ENCODE measurements around the gene LDLRAP1. TPM values are rescaled to one million over a fixed set of nuclear protein-coding genes. Genes with fewer than 3 reads are reported as not detected.

The LDLRAP1 gene
- total RNA-seq, 1 donor from 2014 or later, result 23.5 TPM

DNA sequence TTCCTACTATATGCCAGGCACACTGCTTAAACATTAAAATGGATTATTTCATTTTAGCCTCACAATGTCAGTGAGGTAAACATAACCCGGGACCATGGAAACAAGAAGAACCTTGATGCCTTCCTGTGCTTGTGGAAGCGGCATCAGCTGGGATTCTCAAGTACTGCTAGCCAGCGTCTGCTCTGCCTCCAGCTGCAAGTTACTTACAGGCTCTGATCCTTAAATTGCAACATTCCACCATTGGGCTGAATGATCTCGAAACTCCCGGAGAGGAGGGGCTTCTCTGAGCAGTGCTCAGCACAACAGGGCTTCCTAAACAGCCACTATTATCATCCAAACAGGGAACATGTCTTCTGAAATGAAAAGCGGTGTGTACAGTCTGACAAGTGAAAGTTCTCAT is 66.5 kb downstream of the LDLRAP1 start:
- Mint-ChIP-seq H3K27me3 (ENCODE audit: low read depth) (peaks cover 43% of the 10 kb centered on the region), H3K4me3 (ENCODE audit: unreplicated experiment) (no peak overlapping the region), H3K9me3 (ENCODE audit: low read depth) (no peaks in the 10 kb centered on the region), H3K27ac (ENCODE audit: unreplicated experiment) (no peak overlapping the region), H3K36me3 (ENCODE audit: low read depth) (no peaks in the 10 kb centered on the region), H3K4me1 (ENCODE audit: low read depth) (peaks cover 6% of the 10 kb centered on the region)
- no peak for TF ChIP-seq CTCF (IDR thresholded peaks at IDR 0.05)
- DNase-seq (ENCODE audit: low spot score), result no peak

- Mint-ChIP-seq H3K4me1 (ENCODE audit: low read depth) (peaks cover 10% of the 10 kb centered on the region), H3K36me3 (ENCODE audit: low read depth) (no peaks in the 10 kb centered on the region), H3K27ac (ENCODE audit: unreplicated experiment) (no peak overlapping the region), H3K27me3 (ENCODE audit: low read depth) (peaks cover 39% of the 10 kb centered on the region), H3K4me3 (ENCODE audit: unreplicated experiment) (no peak overlapping the region), H3K9me3 (ENCODE audit: low read depth) (no peaks in the 10 kb centered on the region)
- DNase-seq (ENCODE audit: low spot score), result no peak
- peak; percentile 60 for TF ChIP-seq CTCF (IDR thresholded peaks at IDR 0.05)
These were observed 67.6 kb downstream of the LDLRAP1 start for GRCh38 chr1:25610822-25611630.

DNA sequence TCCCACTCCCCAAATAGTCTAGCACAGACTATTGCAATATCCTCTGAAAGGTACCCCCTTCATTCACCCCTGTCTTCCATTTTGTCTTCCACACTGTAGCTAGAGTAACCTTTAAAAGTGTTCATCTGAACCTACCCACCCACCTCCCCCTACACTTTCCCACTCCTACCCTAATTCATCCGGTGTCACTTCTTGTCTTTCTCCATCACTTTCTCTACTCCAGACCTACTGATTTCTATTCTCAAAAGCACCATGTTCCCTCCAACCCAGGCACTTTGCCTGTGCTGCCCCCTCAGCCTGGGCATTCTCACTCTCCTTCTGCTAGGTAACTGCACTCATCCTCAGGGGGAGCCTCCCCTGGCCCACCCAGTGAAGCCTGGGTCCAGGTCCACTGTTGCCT is 68.4 kb downstream of the LDLRAP1 start:
- Mint-ChIP-seq H3K27me3 (ENCODE audit: low read depth) (peaks cover 36% of the 10 kb centered on the region), H3K4me3 (ENCODE audit: unreplicated experiment) (no peak overlapping the region), H3K36me3 (ENCODE audit: low read depth) (no peaks in the 10 kb centered on the region), H3K9me3 (ENCODE audit: low read depth) (no peaks in the 10 kb centered on the region), H3K4me1 (ENCODE audit: low read depth) (peaks cover 10% of the 10 kb centered on the region), H3K27ac (ENCODE audit: unreplicated experiment) (no peak overlapping the region)
- TF ChIP-seq CTCF (IDR thresholded peaks at IDR 0.05), result no peak
- DNase-seq (ENCODE audit: low spot score), result no peak

GRCh38 chr1:25612421-25612820 is 69.0 kb downstream of the LDLRAP1 start:
- Mint-ChIP-seq H3K4me3 (ENCODE audit: unreplicated experiment) (no peak overlapping the region), H3K4me1 (ENCODE audit: low read depth) (peaks cover 10% of the 10 kb centered on the region), H3K9me3 (ENCODE audit: low read depth) (no peaks in the 10 kb centered on the region), H3K27me3 (ENCODE audit: low read depth) (peaks cover 33% of the 10 kb centered on the region), H3K27ac (ENCODE audit: unreplicated experiment) (no peak overlapping the region), H3K36me3 (ENCODE audit: low read depth) (no peaks in the 10 kb centered on the region)
- no peak for DNase-seq (ENCODE audit: low spot score)
- TF ChIP-seq CTCF (IDR thresholded peaks at IDR 0.05), result no peak

DNA sequence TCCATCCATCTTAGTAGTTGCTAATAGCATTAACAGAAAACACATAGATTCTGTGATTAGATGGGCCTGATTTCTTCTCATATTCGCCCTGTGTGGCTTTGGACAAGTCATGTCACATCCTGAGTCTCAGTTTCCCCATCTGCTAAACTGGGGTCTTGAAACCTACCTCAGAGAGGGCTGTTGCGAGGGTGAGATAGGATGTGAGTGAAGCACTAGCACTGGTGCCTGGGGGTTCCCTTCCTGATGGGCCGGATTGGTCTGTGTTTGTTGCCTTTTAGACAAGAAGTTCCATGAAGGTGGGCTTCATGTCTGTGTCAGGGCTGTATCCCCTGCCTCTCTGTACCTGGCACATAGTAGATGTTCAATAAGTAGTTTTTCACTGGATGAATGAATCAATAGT is 69.7 kb downstream of the LDLRAP1 start:
- DNase-seq (ENCODE audit: low spot score), result no peak
- H3K4me3 Mint-ChIP-seq (ENCODE audit: unreplicated experiment), result no peak overlapping the region
- H3K36me3 Mint-ChIP-seq (ENCODE audit: low read depth), result no peaks in the 10 kb centered on the region
- H3K27me3 Mint-ChIP-seq (ENCODE audit: low read depth), result peaks cover 33% of the 10 kb centered on the region
- H3K4me1 Mint-ChIP-seq (ENCODE audit: low read depth), result peaks cover 11% of the 10 kb centered on the region
- H3K27ac Mint-ChIP-seq (ENCODE audit: unreplicated experiment), result no peak overlapping the region
- no peak for TF ChIP-seq CTCF (IDR thresholded peaks at IDR 0.05)
- H3K9me3 Mint-ChIP-seq (ENCODE audit: low read depth), result no peaks in the 10 kb centered on the region

Data from chondrocyte (in vitro differentiated cells).